IMR-90 (cell line): Measurements from ENCODE around the gene DNTT. TPM values are rescaled to one million over a fixed set of nuclear protein-coding genes. Genes with fewer than 3 reads are reported as not detected.

Source experiments
- ATAC-seq: fragments of 200-7000 bp; cut with Tn5 transposase; 2 replicates; pipeline ENCODE4 v1.9.1; 2020; ENCODE audit warnings: low read depth, mild to moderate bottlenecking, moderate library complexity
- BruUV-seq: library from RNA; stranded (reverse); fragments of 400-500 nt; replicated peaks from 2 replicates; lab custom pipeline; 2021; lab: Mats Ljungman, UMichigan
- CTCF ChIA-PET: fragments of 300-600 bp; formaldehyde crosslinking; extraction: SDS; loops from one replicate; lab custom pipeline; 2021; ENCODE audit warnings: antibody characterized with exemption; lab: Yijun Ruan, JAX
- POLR2A ChIA-PET: fragments of 300-600 bp; sonication (Branson Sonifier 250); formaldehyde crosslinking; loops from one replicate; lab custom pipeline; 2022; ENCODE audit warnings: antibody characterized with exemption; ENCODE audit not compliant: unreplicated experiment; lab: Charles Lee
- DNase-seq: peaks from one replicate; pipeline ENCODE4 v3.0.0; 2013
- H2AFZ ChIP-seq: replicated peaks from 2 replicates; pipeline ENCODE3; 2013; ENCODE audit warnings: low read length, mild to moderate bottlenecking; ENCODE audit not compliant: poor library complexity
- H2AK5ac ChIP-seq: 2 replicates; pipeline ENCODE4 v1.6.1; 2013; ENCODE audit warnings: low read depth, low read length, inconsistent platforms
- H2AK9ac ChIP-seq: replicated peaks from 2 replicates; pipeline ENCODE3; 2013; ENCODE audit warnings: mild to moderate bottlenecking, low read depth, low read length, moderate library complexity; ENCODE audit not compliant: poor library complexity
- H2BK120ac ChIP-seq: 2 replicates; pipeline ENCODE4 v1.6.1; 2013; ENCODE audit warnings: low read depth, low read length, inconsistent platforms
- H2BK15ac ChIP-seq: 3 replicates; pipeline ENCODE4 v1.6.1; 2013; ENCODE audit warnings: low read depth, low read length, inconsistent platforms
- H2BK20ac ChIP-seq: 2 replicates; pipeline ENCODE4 v1.6.1; 2013; ENCODE audit warnings: low read depth, mild to moderate bottlenecking, inconsistent platforms, low read length, moderate library complexity
- H2BK5ac ChIP-seq: 2 replicates; pipeline ENCODE4 v1.6.1; 2013; ENCODE audit warnings: mild to moderate bottlenecking, low read depth, low read length, inconsistent platforms; ENCODE audit not compliant: poor library complexity, severe bottlenecking
- H3K14ac ChIP-seq: replicated peaks from 2 replicates; pipeline ENCODE4 v1.6.1; 2013; ENCODE audit warnings: low read depth, low read length, inconsistent platforms
- H3K18ac ChIP-seq: 2 replicates; pipeline ENCODE4 v1.6.1; 2013; ENCODE audit warnings: low read depth, low read length, control low read depth
- H3K23ac ChIP-seq: 2 replicates; pipeline ENCODE4 v1.6.1; 2013; ENCODE audit warnings: low read depth, low read length, inconsistent platforms
- H3K27ac ChIP-seq: 2 replicates; pipeline ENCODE4 v1.5.1; 2013; ENCODE audit warnings: mild to moderate bottlenecking, control low read depth, low read length; ENCODE audit not compliant: insufficient read depth
- H3K27me3 ChIP-seq: 2 replicates; pipeline ENCODE4 v1.6.1; 2013; ENCODE audit warnings: low read length; ENCODE audit not compliant: control insufficient read depth, insufficient read depth
- H3K36me3 ChIP-seq: 2 replicates; pipeline ENCODE4 v1.6.1; 2013; ENCODE audit warnings: low read length, mixed read lengths; ENCODE audit not compliant: control insufficient read depth, insufficient read depth
- H3K4ac ChIP-seq: 2 replicates; pipeline ENCODE4 v1.6.1; 2013; ENCODE audit warnings: low read depth, low read length, inconsistent platforms
- H3K4me1 ChIP-seq: 2 replicates; pipeline ENCODE4 v1.6.1; 2013; ENCODE audit warnings: low read length, mixed read lengths; ENCODE audit not compliant: control insufficient read depth, insufficient read depth
- H3K4me2 ChIP-seq: 2 replicates; pipeline ENCODE4 v1.6.1; 2013; ENCODE audit warnings: low read depth, mild to moderate bottlenecking, control low read depth, low read length, moderate library complexity
- H3K4me3 ChIP-seq: 2 replicates; pipeline ENCODE4 v1.5.1; 2013; ENCODE audit warnings: low read depth, mild to moderate bottlenecking, control low read depth, low read length, moderate library complexity; ENCODE audit not compliant: insufficient read depth
- H3K56ac ChIP-seq: 2 replicates; pipeline ENCODE4 v1.6.1; 2013; ENCODE audit warnings: low read length, inconsistent platforms; ENCODE audit not compliant: insufficient read depth; ENCODE audit errors: extremely low read depth
- H3K79me1 ChIP-seq, 2 experiments: 2 replicates each; pipeline ENCODE4 v1.6.1; 2013; ENCODE audit warnings: low read length in 2 of 2, inconsistent platforms in 1 of 2, low read depth in 1 of 2
- H3K9ac ChIP-seq: 2 replicates; pipeline ENCODE4 v1.6.1; 2013; ENCODE audit warnings: low read depth, low read length, control low read depth
- H3K9me1 ChIP-seq: 2 replicates; pipeline ENCODE4 v1.6.1; 2013; ENCODE audit warnings: low read length, inconsistent platforms; ENCODE audit not compliant: insufficient read depth
- H3K9me3 ChIP-seq: 2 replicates; pipeline ENCODE4 v1.6.1; 2013; ENCODE audit warnings: low read length; ENCODE audit not compliant: control insufficient read depth, insufficient read depth
- H4K20me1 ChIP-seq: 2 replicates; pipeline ENCODE4 v1.6.1; 2013; ENCODE audit warnings: low read length, inconsistent platforms; ENCODE audit not compliant: insufficient read depth
- H4K5ac ChIP-seq: 2 replicates; pipeline ENCODE4 v1.6.1; 2013; ENCODE audit warnings: mild to moderate bottlenecking, low read depth, low read length, control low read depth
- H4K8ac ChIP-seq, 2 experiments: 2 replicates each; pipeline ENCODE4 v1.6.1; 2013; ENCODE audit warnings: low read depth in 2 of 2, low read length in 2 of 2, control low read depth in 1 of 2, inconsistent platforms in 1 of 2
- H4K91ac ChIP-seq: 2 replicates; pipeline ENCODE4 v1.6.1; 2013; ENCODE audit warnings: low read depth, low read length, inconsistent platforms; ENCODE audit not compliant: insufficient read depth
- BHLHE40 ChIP-seq: fragments of 150-350 bp; IDR thresholded peaks from 2 replicates; pipeline ENCODE4 v1.6.1; 2016; ENCODE audit warnings: mild to moderate bottlenecking, low read depth, low read length
- ELK1 ChIP-seq: fragments of 150-350 bp; IDR thresholded peaks from 2 replicates; pipeline ENCODE4 v1.6.1; 2016; ENCODE audit warnings: low read depth, mild to moderate bottlenecking, low read length, moderate library complexity, borderline replicate concordance
- MAFK ChIP-seq: IDR thresholded peaks from 2 replicates; pipeline ENCODE4 v1.6.1; 2012; ENCODE audit warnings: low read depth, low read length, improper control_type of control experiment
- MXI1 ChIP-seq: IDR thresholded peaks from 2 replicates; pipeline ENCODE4 v1.6.1; 2012; ENCODE audit warnings: low read depth, mild to moderate bottlenecking, low read length, moderate library complexity, borderline replicate concordance
- POLR2A ChIP-seq: IDR thresholded peaks from 2 replicates; pipeline ENCODE4 v1.6.1; 2012; ENCODE audit warnings: mild to moderate bottlenecking, low read depth, low read length
- RAD21 ChIP-seq: IDR thresholded peaks from 2 replicates; pipeline ENCODE4 v1.6.1; 2012; ENCODE audit warnings: low read length, improper control_type of control experiment
- SMC3 ChIP-seq: fragments of 150-350 bp; IDR thresholded peaks from 2 replicates; pipeline ENCODE4 v1.6.1; 2016; ENCODE audit warnings: low read depth, mild to moderate bottlenecking, antibody characterized with exemption, low read length, moderate library complexity
- WGBS, 2 experiments: methylation state at CpG; one replicate each; pipeline versions ENCODE4 v1.1.5 to v1.1.7; 2013; ENCODE audit warnings: missing lambda C conversion rate in 2 of 2; ENCODE audit not compliant: insufficient read length in 1 of 2; ENCODE audit errors: extremely low coverage in 2 of 2; 5-methylcytosine and 5-hydroxymethylcytosine counted together
- dilution Hi-C: fragments of 300-500 bp; cut with HindIII; formaldehyde crosslinking; loops from one replicate; pipeline ENCODE4 v1.14.3; 2018; ENCODE audit warnings: low sequenced_read_pairs; ENCODE audit not compliant: unreplicated experiment
- in situ Hi-C: fragments of 300-500 bp; cut with MboI; formaldehyde crosslinking; loops from 3 replicates; pipeline ENCODE4 v1.14.3; 2019; ENCODE audit warnings: low sequenced_read_pairs, inconsistent platforms, mixed read lengths
- intact Hi-C: fragments of 100-400 bp; cut with micrococcal nuclease; formaldehyde crosslinking; loops from 2 replicates; pipeline ENCODE4 v1.10.0; 2022
- polyA plus RNA-seq, 3 experiments: library from polyadenylated mRNA; depleted of rRNA; stranded (reverse); fragments of >200 nt; gene quantifications; 2 replicates each; pipeline ENCODE4 v1.2.3, GENCODE V29; 2012; ENCODE audit warnings: low replicate concordance in 1 of 3
- total RNA-seq: library from RNA; depleted of rRNA; stranded (reverse); fragments of >200 nt; gene quantifications from 2 replicates; pipeline ENCODE4 v1.2.3, GENCODE V29; 2012
- TF ChIP-seq, protein P1 (sequence below): conservative IDR thresholded peaks from 2 replicates; pipeline ENCODE4 v1.5.1; 2012; ENCODE audit warnings: mild to moderate bottlenecking, low read depth, low read length, improper control_type of control experiment

DNTT gene
- total and polyA plus RNA-seq, 2 of the 4 experiments (the other 2 are of a cell fraction) = not detected

DNA sequence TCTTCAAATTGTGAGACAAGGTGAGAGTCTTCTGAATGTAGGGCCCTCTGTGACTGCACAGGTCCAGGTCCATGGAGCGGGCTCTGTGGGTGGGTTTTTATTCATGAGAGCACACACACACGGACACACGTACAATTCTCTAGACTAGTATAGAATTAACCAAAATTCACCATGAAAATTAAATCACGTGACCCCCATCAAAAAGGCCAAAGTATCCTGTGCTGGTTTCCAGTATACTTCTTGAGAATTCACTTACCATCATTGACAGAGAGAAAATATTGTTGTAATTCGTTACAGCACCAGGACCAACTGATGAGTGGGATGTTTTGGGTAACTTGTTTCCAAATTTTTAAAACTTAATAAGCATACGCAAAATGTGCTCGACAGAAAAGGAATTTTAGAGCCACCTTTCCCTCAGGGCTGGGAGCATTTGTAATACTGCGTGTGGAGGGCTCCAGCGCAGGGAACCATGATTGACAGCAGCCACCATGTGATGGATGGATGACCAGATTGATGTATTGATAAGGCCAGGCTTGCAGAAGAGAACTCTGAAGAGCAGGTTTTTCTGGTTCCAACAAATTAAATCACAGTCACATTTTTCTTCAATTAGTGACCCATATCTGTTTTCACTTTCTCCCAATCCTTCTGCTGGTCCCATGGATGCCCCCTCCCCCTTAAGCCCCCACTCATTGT is 14.9 kb upstream of the DNTT start:
- H3K18ac ChIP-seq = no peak overlapping the region
- H3K27ac ChIP-seq = no peak overlapping the region
- no peak overlapping the region for H3K4ac ChIP-seq
- no peak overlapping the region for H3K4me2 ChIP-seq
- no peaks in the 10 kb centered on the region for H3K4me1 ChIP-seq
- H2BK20ac ChIP-seq = no peak overlapping the region
- in situ Hi-C loops = no loop called here
- no peak for DNase-seq
- H4K5ac ChIP-seq = no peak overlapping the region
- H3K9ac ChIP-seq = no peak overlapping the region
- H2BK120ac ChIP-seq = no peak overlapping the region
- H3K79me1 ChIP-seq = no peaks in the 10 kb centered on the region
- no peak overlapping the region for H2BK5ac ChIP-seq
- no peak for ATAC-seq
- intact Hi-C loops = no loop called here
- H2AK5ac ChIP-seq = no peak overlapping the region
- H3K27me3 ChIP-seq = no peaks in the 10 kb centered on the region
- H3K36me3 ChIP-seq = no peaks in the 10 kb centered on the region
- H3K9me3 ChIP-seq = no peaks in the 10 kb centered on the region
- no peak overlapping the region for H4K91ac ChIP-seq
- no peak overlapping the region for H3K14ac ChIP-seq
- H4K20me1 ChIP-seq = no peaks in the 10 kb centered on the region
- no peak overlapping the region for H2AFZ ChIP-seq
- no peak overlapping the region for H3K4me3 ChIP-seq
- no TSS peak for BruUV-seq
- CTCF ChIA-PET = no interaction called here
- H2AK9ac ChIP-seq = no peak overlapping the region
- H4K8ac ChIP-seq = no peak overlapping the region
- H3K9me1 ChIP-seq = no peaks in the 10 kb centered on the region
- no peak overlapping the region for H2BK15ac ChIP-seq
- no peak overlapping the region for H3K56ac ChIP-seq
- dilution Hi-C loops = no loop called here
- TF ChIP-seq BHLHE40 = no peak
- no peak for TF ChIP-seq SMC3
- no peak for TF ChIP-seq MAFK
- no peak for TF ChIP-seq POLR2A
- no peak for TF ChIP-seq RAD21
- no peak for TF ChIP-seq ELK1
- TF ChIP-seq, protein P1, sequence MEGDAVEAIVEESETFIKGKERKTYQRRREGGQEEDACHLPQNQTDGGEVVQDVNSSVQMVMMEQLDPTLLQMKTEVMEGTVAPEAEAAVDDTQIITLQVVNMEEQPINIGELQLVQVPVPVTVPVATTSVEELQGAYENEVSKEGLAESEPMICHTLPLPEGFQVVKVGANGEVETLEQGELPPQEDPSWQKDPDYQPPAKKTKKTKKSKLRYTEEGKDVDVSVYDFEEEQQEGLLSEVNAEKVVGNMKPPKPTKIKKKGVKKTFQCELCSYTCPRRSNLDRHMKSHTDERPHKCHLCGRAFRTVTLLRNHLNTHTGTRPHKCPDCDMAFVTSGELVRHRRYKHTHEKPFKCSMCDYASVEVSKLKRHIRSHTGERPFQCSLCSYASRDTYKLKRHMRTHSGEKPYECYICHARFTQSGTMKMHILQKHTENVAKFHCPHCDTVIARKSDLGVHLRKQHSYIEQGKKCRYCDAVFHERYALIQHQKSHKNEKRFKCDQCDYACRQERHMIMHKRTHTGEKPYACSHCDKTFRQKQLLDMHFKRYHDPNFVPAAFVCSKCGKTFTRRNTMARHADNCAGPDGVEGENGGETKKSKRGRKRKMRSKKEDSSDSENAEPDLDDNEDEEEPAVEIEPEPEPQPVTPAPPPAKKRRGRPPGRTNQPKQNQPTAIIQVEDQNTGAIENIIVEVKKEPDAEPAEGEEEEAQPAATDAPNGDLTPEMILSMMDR = no peak
- no peak for TF ChIP-seq MXI1
- WGBS, 2 experiments = no CpG with 5 or more reads among the region's 9 CpGs
- H3K23ac ChIP-seq = no peak overlapping the region
- POLR2A ChIA-PET = no interaction called here
